Measurements from ENCODE around the gene CTSA. TPM values are rescaled to one million over a fixed set of nuclear protein-coding genes. Genes with fewer than 3 reads are reported as not detected.

Gene CTSA
- total and polyA plus RNA-seq, 2 of the 4 experiments (the other 2 are of a cell fraction), result 19.0 to 312 TPM

DNA sequence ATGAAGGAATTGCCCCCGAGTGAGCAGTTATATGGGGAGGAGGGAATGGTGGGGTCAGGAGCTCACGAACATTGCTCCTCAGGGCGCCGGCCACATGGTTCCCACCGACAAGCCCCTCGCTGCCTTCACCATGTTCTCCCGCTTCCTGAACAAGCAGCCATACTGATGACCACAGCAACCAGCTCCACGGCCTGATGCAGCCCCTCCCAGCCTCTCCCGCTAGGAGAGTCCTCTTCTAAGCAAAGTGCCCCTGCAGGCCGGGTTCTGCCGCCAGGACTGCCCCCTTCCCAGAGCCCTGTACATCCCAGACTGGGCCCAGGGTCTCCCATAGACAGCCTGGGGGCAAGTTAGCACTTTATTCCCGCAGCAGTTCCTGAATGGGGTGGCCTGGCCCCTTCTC, 7.2 kb downstream of the CTSA start:
- Histone ChIP-seq H3K4me1 (ENCODE audit: control insufficient read depth, insufficient read depth, low read length) (no peaks in the 10 kb centered on the region), H3K4ac (ENCODE audit: low read depth, low read length) (no peak overlapping the region), H4K5ac (ENCODE audit: low read depth, low read length) (no peak overlapping the region), H3K9me1 (ENCODE audit: insufficient read depth, low read length) (no peaks in the 10 kb centered on the region), H3K23ac (ENCODE audit: low read depth, low read length) (no peak overlapping the region), H3K27ac (ENCODE audit: insufficient read depth, low read length) (no peak overlapping the region), H3K4me2 (ENCODE audit: low read depth, low read length) (no peak overlapping the region), H3K79me1 (ENCODE audit: low read depth in 1 of 2, low read length in 2 of 2) (peaks cover 3 to 16% of the 10 kb centered on the region in 2 experiments; a peak in 2 of 4 replicates), H4K8ac (ENCODE audit: low read depth in 2 of 2, low read length in 2 of 2) (no peak overlapping the region), H3K27me3 (ENCODE audit: control insufficient read depth, insufficient read depth, low read length) (no peaks in the 10 kb centered on the region), H3K4me3 (ENCODE audit: insufficient read depth, low read depth, low read length) (no peak overlapping the region), H3K36me3 (ENCODE audit: control insufficient read depth, insufficient read depth, low read length) (peaks cover 60% of the 10 kb centered on the region), H3K14ac (replicated peaks; ENCODE audit: low read depth, low read length) (no peak overlapping the region), H3K18ac (ENCODE audit: low read depth, low read length) (no peak overlapping the region), H2AK9ac (replicated peaks; ENCODE audit: low read depth, low read length, poor library complexity) (no peak overlapping the region), H4K91ac (ENCODE audit: insufficient read depth, low read depth, low read length) (no peak overlapping the region), H4K20me1 (ENCODE audit: insufficient read depth, low read length) (0 out of 2 replicates have a peak, but pooled peaks cover 3% of the 10 kb centered on the region), H3K9me3 (ENCODE audit: control insufficient read depth, insufficient read depth, low read length) (no peaks in the 10 kb centered on the region), H3K56ac (ENCODE audit: extremely low read depth, insufficient read depth, low read length) (no peak overlapping the region), H2AFZ (replicated peaks; ENCODE audit: low read length, poor library complexity) (no peak overlapping the region), H2BK5ac (ENCODE audit: low read depth, low read length, poor library complexity, severe bottlenecking) (no peak overlapping the region), H2BK15ac (ENCODE audit: low read depth, low read length) (no peak overlapping the region), H2BK120ac (ENCODE audit: low read depth, low read length) (no peak overlapping the region), H2BK20ac (ENCODE audit: low read depth, low read length) (no peak overlapping the region), H2AK5ac (ENCODE audit: low read depth, low read length) (no peak overlapping the region), H3K9ac (ENCODE audit: low read depth, low read length) (no peak overlapping the region)
- TSS peak; percentile 74 for BruUV-seq (replicated peaks)
- TF ChIP-seq BHLHE40 (IDR thresholded peaks at IDR 0.05; ENCODE audit: low read depth, low read length) (no peak), FOS (IDR thresholded peaks at IDR 0.05; ENCODE audit: low read depth, low read length) (no peak), CTCF (conservative IDR thresholded peaks at IDR 0.05; ENCODE audit: low read depth, low read length) (no peak), SMC3 (IDR thresholded peaks at IDR 0.05; ENCODE audit: low read depth, low read length) (no peak), POLR2A (IDR thresholded peaks at IDR 0.05; ENCODE audit: low read depth, low read length) (no peak), CHD1 (IDR thresholded peaks at IDR 0.05; ENCODE audit: low read depth, low read length) (no peak), MXI1 (IDR thresholded peaks at IDR 0.05; ENCODE audit: borderline replicate concordance, low read depth, low read length) (no peak), NFE2L2 (IDR thresholded peaks at IDR 0.05; ENCODE audit: low read depth, low read length) (no peak), USF2 (IDR thresholded peaks at IDR 0.05; ENCODE audit: low read depth, low read length) (no peak), RFX5 (IDR thresholded peaks at IDR 0.05; ENCODE audit: low read depth, low read length) (no peak), ELK1 (IDR thresholded peaks at IDR 0.05; ENCODE audit: borderline replicate concordance, low read depth, low read length) (no peak), CEBPB (IDR thresholded peaks at IDR 0.05; ENCODE audit: low read depth, low read length) (no peak), RCOR1 (IDR thresholded peaks at IDR 0.05; ENCODE audit: insufficient replicate concordance, low read length) (no peak), RAD21 (IDR thresholded peaks at IDR 0.05; ENCODE audit: low read length) (no peak), MAFK (IDR thresholded peaks at IDR 0.05; ENCODE audit: low read depth, low read length) (no peak), MAZ (IDR thresholded peaks at IDR 0.05; ENCODE audit: borderline replicate concordance, low read depth, low read length) (no peak)
- no peak for ATAC-seq (ENCODE audit: low read depth)
- ChIA-PET POLR2A (ENCODE audit: unreplicated experiment) (no interaction called here), CTCF (no interaction called here)
- intact Hi-C loops (cut with micrococcal nuclease) (no loop called here), in situ Hi-C loops (cut with MboI; ENCODE audit: low sequenced_read_pairs) (no loop called here), dilution Hi-C loops (cut with HindIII; ENCODE audit: low sequenced_read_pairs, unreplicated experiment) (no loop called here)
- 89% methylated on average over 6 of the region's 12 CpGs; no CpG with 5 or more reads in 1 of the 2 experiments for WGBS, 2 experiments (ENCODE audit: extremely low coverage in 2 of 2, insufficient read length in 1 of 2)
- DNase-seq, result no peak
